Smooth muscle cell (in vitro differentiated cells): ENCODE measurements around the gene MBNL1. TPM values are rescaled to one million over a fixed set of nuclear protein-coding genes. Genes with fewer than 3 reads are reported as not detected.

Experiments used
- DNase-seq: peaks from one replicate; lab custom pipeline; 2025; ENCODE audit not compliant: unreplicated experiment; lab: John Stamatoyannopoulos, UW
- H2AFZ ChIP-seq: fragments of 200-600 bp; sonication (generic); 2 replicates; pipeline ENCODE4 v1.6.0; 2016; ENCODE audit warnings: antibody characterized with exemption, low read depth, mild to moderate bottlenecking
- H3F3A ChIP-seq: fragments of 200-600 bp; sonication (generic); 2 replicates; pipeline ENCODE4 v1.6.0; 2017; ENCODE audit warnings: antibody characterized with exemption, low read depth
- H3K27ac ChIP-seq: fragments of 200-600 bp; sonication (generic); 2 replicates; pipeline ENCODE4 v1.5.1; 2016; ENCODE audit warnings: low read depth, mild to moderate bottlenecking
- H3K27me3 ChIP-seq: fragments of 200-600 bp; sonication (generic); 2 replicates; pipeline ENCODE4 v1.6.1; 2016; ENCODE audit warnings: low read depth, mild to moderate bottlenecking
- H3K36me3 ChIP-seq: fragments of 200-600 bp; sonication (generic); 2 replicates; pipeline ENCODE4 v1.5.1; 2016; ENCODE audit warnings: low read depth
- H3K4me1 ChIP-seq: fragments of 200-600 bp; sonication (generic); 2 replicates; pipeline ENCODE4 v1.5.1; 2016; ENCODE audit warnings: low read depth
- H3K4me2 ChIP-seq: fragments of 200-600 bp; sonication (generic); 2 replicates; pipeline ENCODE4 v1.6.0; 2016; ENCODE audit warnings: mild to moderate bottlenecking
- H3K4me3 ChIP-seq: fragments of 200-600 bp; sonication (generic); 2 replicates; pipeline ENCODE4 v1.5.1; 2016; ENCODE audit warnings: mild to moderate bottlenecking
- H3K79me2 ChIP-seq: fragments of 200-600 bp; sonication (generic); 2 replicates; pipeline ENCODE4 v1.6.0; 2016; ENCODE audit warnings: low read depth, mild to moderate bottlenecking
- H3K9ac ChIP-seq: fragments of 200-600 bp; sonication (generic); 2 replicates; pipeline ENCODE4 v1.6.0; 2016; ENCODE audit warnings: low read depth
- H3K9me3 ChIP-seq: fragments of 200-600 bp; sonication (generic); replicated peaks from 2 replicates; pipeline ENCODE4 v1.5.1; 2016; ENCODE audit warnings: low read depth
- H4K20me1 ChIP-seq: fragments of 200-600 bp; sonication (generic); 2 replicates; pipeline ENCODE4 v1.6.0; 2016; ENCODE audit warnings: low read depth
- WGBS: methylation state at CpG from one replicate; pipeline ENCODE4 v1.1.7; 2016; ENCODE audit warnings: low lambda C conversion rate; 5-methylcytosine and 5-hydroxymethylcytosine counted together
- polyA plus RNA-seq: library from polyadenylated mRNA; unstranded; fragments of >200 nt; fragmentation: Nextera tagmentation; extraction: Ambion mirVana; gene quantifications from 2 replicates; pipeline ENCODE4 v1.2.1, GENCODE V29; 2016
- total RNA-seq: library from RNA; depleted of rRNA; stranded (reverse); fragments of >200 nt; gene quantifications from 2 replicates; pipeline ENCODE4 v1.2.3, GENCODE V29; 2014
- TF ChIP-seq, protein P1 (sequence below): fragments of 200-600 bp; sonication (generic); IDR thresholded peaks from 2 replicates; pipeline ENCODE4 v1.5.1; 2017; ENCODE audit warnings: borderline replicate concordance, mild to moderate bottlenecking, antibody characterized with exemption; ENCODE audit not compliant: insufficient read depth, poor library complexity, severe bottlenecking

The MBNL1 gene
- total and polyA plus RNA-seq, 2 experiments from 2014 or later, result 19.5 to 128 TPM

DNA sequence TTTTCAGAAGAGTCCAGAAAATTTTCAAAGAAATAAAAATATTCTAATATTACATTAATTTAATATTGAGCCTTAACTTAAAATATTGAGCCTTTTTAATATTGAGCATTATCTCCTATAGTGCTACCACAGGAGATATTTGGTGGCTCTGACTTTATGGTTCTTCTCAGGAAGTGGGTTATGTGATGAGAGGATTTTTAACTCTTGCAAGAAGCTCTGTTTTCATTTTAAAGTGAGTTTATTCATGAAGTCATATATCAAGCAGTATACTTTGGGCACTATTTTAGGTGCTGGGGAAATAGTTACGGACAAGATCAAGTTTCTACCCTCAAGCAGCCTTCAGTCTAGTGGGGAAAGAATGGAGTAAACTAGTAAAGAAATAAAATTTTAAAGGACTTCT is 13.4 kb upstream of the MBNL1 start:
- peaks cover 5% of the 10 kb centered on the region for H3F3A ChIP-seq
- H3K27ac ChIP-seq, result no peak overlapping the region
- peaks cover 21% of the 10 kb centered on the region for H3K4me1 ChIP-seq
- no peaks in the 10 kb centered on the region for H3K36me3 ChIP-seq
- no peaks in the 10 kb centered on the region for H4K20me1 ChIP-seq
- no peaks in the 10 kb centered on the region for H3K9me3 ChIP-seq
- no peak overlapping the region for H3K9ac ChIP-seq
- no peak overlapping the region for H2AFZ ChIP-seq
- 90% methylated on average over 1 of the region's 1 CpG for WGBS
- DNase-seq, result no peak
- TF ChIP-seq, protein P1, sequence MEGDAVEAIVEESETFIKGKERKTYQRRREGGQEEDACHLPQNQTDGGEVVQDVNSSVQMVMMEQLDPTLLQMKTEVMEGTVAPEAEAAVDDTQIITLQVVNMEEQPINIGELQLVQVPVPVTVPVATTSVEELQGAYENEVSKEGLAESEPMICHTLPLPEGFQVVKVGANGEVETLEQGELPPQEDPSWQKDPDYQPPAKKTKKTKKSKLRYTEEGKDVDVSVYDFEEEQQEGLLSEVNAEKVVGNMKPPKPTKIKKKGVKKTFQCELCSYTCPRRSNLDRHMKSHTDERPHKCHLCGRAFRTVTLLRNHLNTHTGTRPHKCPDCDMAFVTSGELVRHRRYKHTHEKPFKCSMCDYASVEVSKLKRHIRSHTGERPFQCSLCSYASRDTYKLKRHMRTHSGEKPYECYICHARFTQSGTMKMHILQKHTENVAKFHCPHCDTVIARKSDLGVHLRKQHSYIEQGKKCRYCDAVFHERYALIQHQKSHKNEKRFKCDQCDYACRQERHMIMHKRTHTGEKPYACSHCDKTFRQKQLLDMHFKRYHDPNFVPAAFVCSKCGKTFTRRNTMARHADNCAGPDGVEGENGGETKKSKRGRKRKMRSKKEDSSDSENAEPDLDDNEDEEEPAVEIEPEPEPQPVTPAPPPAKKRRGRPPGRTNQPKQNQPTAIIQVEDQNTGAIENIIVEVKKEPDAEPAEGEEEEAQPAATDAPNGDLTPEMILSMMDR, result no peak
- H3K79me2 ChIP-seq, result no peaks in the 10 kb centered on the region
- H3K4me3 ChIP-seq, result no peak overlapping the region
- H3K4me2 ChIP-seq, result no peak overlapping the region
- H3K27me3 ChIP-seq, result no peaks in the 10 kb centered on the region

DNA sequence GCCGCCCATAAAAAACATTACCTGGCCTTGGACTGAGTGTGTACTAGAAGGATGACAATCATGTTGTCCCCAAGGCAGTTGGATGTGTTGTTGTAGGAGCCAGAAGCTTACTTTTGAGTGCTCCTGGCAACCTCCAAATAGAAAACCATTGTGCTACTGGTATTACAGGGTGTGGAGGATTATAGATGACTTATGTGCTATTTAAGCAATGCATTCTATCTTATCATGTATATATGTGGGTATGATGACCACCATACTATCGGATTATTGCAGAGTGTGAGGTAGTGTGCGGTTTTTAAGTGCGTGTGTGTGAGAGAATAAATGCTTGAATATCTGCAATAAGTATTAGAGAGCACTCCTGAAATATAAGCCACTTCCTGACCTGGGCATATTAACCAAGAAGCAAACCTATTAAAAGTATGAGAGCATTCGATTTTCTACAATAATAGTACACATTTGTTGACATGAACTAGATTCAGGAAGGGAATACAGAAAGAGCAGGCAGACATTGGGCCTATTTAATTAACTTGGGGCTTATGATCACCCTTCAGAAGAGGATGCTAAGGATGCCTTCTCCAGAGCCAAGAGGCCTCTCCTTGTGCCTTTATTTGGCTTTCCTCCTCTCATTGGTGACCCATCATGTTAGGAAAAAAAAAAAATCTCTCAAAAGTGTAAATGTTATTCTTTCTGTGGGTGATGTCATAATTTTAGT is 11.7 kb upstream of the MBNL1 start:
- H3K4me3 ChIP-seq, result no peak overlapping the region
- no peaks in the 10 kb centered on the region for H3K79me2 ChIP-seq
- H3K9me3 ChIP-seq, result no peaks in the 10 kb centered on the region
- no peak overlapping the region for H3K9ac ChIP-seq
- no peak for DNase-seq
- no peaks in the 10 kb centered on the region for H3K36me3 ChIP-seq
- peak overlapping the region; percentile 96 for H3K27ac ChIP-seq
- H4K20me1 ChIP-seq, result no peaks in the 10 kb centered on the region
- peaks cover 5% of the 10 kb centered on the region for H3F3A ChIP-seq
- H3K4me1 ChIP-seq, result peaks cover 26% of the 10 kb centered on the region
- 93% methylated on average over 5 of the region's 5 CpGs for WGBS
- H2AFZ ChIP-seq, result peak overlapping the region; percentile 64
- H3K4me2 ChIP-seq, result peak overlapping the region; percentile 70
- TF ChIP-seq, protein P1, result no peak
- no peaks in the 10 kb centered on the region for H3K27me3 ChIP-seq

DNA sequence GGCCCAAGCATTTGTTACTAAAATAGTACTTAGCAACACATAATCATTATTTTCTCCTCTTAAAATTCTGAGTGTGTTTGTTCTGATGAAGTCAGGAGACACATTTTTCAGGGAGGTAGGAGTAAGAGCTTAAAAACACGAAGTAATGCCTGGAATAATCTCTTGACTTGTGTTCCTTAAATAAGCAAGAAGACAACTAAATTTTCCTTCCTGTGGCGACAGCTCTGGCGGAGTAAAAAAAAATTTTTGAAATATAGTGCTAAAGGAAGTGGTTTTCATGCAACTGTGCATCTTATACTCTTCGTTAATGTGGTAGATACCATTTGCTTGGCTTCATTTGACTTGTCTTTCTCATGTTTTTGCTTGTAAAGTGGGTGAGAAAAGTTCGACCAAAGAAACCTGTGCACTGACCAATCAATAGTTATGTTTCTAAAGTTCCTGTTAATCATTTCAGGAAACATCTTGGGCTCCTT is 11.1 kb upstream of the MBNL1 start:
- peak overlapping the region; percentile 70 for H3K4me2 ChIP-seq
- H3K27ac ChIP-seq, result peak overlapping the region; percentile 96
- no peak for DNase-seq

More for the DNA sequence above, 11.1 kb upstream of the MBNL1 start:
- TF ChIP-seq, protein P1, result no peak
- no peak overlapping the region for H3K4me3 ChIP-seq
- H4K20me1 ChIP-seq, result no peaks in the 10 kb centered on the region
- H3K79me2 ChIP-seq, result no peaks in the 10 kb centered on the region
- H3F3A ChIP-seq, result peaks cover 5% of the 10 kb centered on the region
- no peaks in the 10 kb centered on the region for H3K36me3 ChIP-seq
- peak overlapping the region; percentile 64 for H2AFZ ChIP-seq
- 52% methylated on average over 5 of the region's 5 CpGs for WGBS
- H3K9ac ChIP-seq, result peak overlapping the region; percentile 73
- H3K9me3 ChIP-seq, result no peaks in the 10 kb centered on the region
- no peaks in the 10 kb centered on the region for H3K27me3 ChIP-seq
- peaks cover 26% of the 10 kb centered on the region for H3K4me1 ChIP-seq
